Ishikawa (cell line): ENCODE measurements around the gene ATG9A.

ENCODE experiments used
- CEBPB ChIP-seq: IDR thresholded peaks from 2 replicates; pipeline ENCODE4 v1.6.1; 2012
- EP300 ChIP-seq: IDR thresholded peaks from 2 replicates; pipeline ENCODE4 v1.6.1; 2012; ENCODE audit warnings: borderline replicate concordance
- RAD21 ChIP-seq: IDR thresholded peaks from 2 replicates; pipeline ENCODE4 v1.6.1; 2012; ENCODE audit warnings: low read depth
- REST ChIP-seq: IDR thresholded peaks from 2 replicates; pipeline ENCODE4 v1.6.1; 2012; ENCODE audit warnings: low read depth, mild to moderate bottlenecking
- TAF1 ChIP-seq: IDR thresholded peaks from 2 replicates; pipeline ENCODE4 v1.6.1; 2012; ENCODE audit warnings: low read depth, mild to moderate bottlenecking
- TEAD4 ChIP-seq: IDR thresholded peaks from 2 replicates; pipeline ENCODE4 v1.6.1; 2012
- USF1 ChIP-seq: IDR thresholded peaks from 2 replicates; pipeline ENCODE4 v1.6.1; 2012
- YY1 ChIP-seq: IDR thresholded peaks from 2 replicates; pipeline ENCODE4 v1.6.1; 2012; ENCODE audit warnings: low read depth
- ZBTB7A ChIP-seq: IDR thresholded peaks from 2 replicates; pipeline ENCODE4 v1.6.1; 2012; ENCODE audit warnings: low read depth
- TF ChIP-seq, protein P1 (sequence below): IDR thresholded peaks from 2 replicates; pipeline ENCODE4 v1.6.1; 2012

DNA sequence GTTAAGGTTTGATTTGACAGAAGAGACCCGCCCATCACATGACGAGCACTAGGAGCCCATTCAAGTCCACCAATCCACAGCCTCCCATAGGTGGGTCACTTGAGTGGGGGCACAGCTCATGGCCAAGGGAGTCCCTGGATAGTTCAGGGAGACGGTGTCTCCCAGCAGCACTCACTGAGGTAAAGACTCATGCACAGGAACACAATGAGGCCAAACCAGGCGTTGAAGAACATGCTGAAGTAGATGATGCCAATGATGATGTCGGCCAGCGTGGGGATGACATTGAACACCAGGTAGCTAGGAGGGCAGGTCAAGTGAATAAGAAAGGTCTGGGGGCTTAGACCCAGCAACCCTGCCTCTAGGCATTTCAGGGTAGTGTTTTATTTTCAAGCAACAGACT, 14.7 kb downstream of the ATG9A start:
- TF ChIP-seq RAD21 (no peak), TAF1 (no peak), REST (no peak), TEAD4 (no peak), EP300 (no peak), ZBTB7A (no peak), YY1 (no peak), USF1 (no peak), CEBPB (no peak)
- TF ChIP-seq, protein P1, sequence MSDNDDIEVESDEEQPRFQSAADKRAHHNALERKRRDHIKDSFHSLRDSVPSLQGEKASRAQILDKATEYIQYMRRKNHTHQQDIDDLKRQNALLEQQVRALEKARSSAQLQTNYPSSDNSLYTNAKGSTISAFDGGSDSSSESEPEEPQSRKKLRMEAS: no peak
